Keratinocyte (primary cell): Measurements from ENCODE around the gene LPIN1. TPM values are rescaled to one million over a fixed set of nuclear protein-coding genes. Genes with fewer than 3 reads are reported as not detected.

ENCODE experiments used
- DNase-seq: peaks from one replicate; pipeline ENCODE4 v3.0.0-alpha.2; 2011; ENCODE audit warnings: low read depth, missing footprints, low spot score
- FAIRE-seq: peaks from 2 replicates; lab custom pipeline; 2011; peaks lifted over from hg19 to GRCh38; lab: Jason Lieb, UNC
- H2AFZ ChIP-seq: 2 replicates; pipeline ENCODE4 v1.6.0; 2012; ENCODE audit warnings: low read length, control low read depth, inconsistent platforms; ENCODE audit not compliant: control insufficient read depth
- H3K27ac ChIP-seq: 2 replicates; pipeline ENCODE4 v1.5.1; 2011; ENCODE audit warnings: low read length; ENCODE audit not compliant: control insufficient read depth, insufficient read depth
- H3K27me3 ChIP-seq: 3 replicates; pipeline ENCODE4 v1.6.0; 2011; ENCODE audit warnings: low read length; ENCODE audit not compliant: control insufficient read depth, insufficient read depth; ENCODE audit errors: extremely low read depth
- H3K36me3 ChIP-seq, 2 experiments: 2 replicates in 1 of 2; 3 replicates in 1 of 2; pipeline ENCODE4 v1.5.1; 2011; ENCODE audit warnings: low read length in 2 of 2, mild to moderate bottlenecking in 1 of 2; ENCODE audit not compliant: control insufficient read depth in 2 of 2, insufficient read depth in 2 of 2; ENCODE audit errors: extremely low read depth in 1 of 2
- H3K4me1 ChIP-seq: 3 replicates; pipeline ENCODE4 v1.5.1; 2011; ENCODE audit warnings: low read length; ENCODE audit not compliant: control insufficient read depth, insufficient read depth; ENCODE audit errors: extremely low read depth
- H3K4me2 ChIP-seq: 3 replicates; pipeline ENCODE4 v1.6.0; 2011; ENCODE audit warnings: low read depth, low read length; ENCODE audit not compliant: control insufficient read depth, insufficient read depth; ENCODE audit errors: extremely low read depth
- H3K4me3 ChIP-seq, 3 experiments: fragments of 200-600 bp in 1 of 3; sonication (generic) in 1 of 3; 2 replicates in 2 of 3; 3 replicates in 1 of 3; pipeline ENCODE4 v1.5.1; 2011 to 2016; ENCODE audit warnings: low read length in 3 of 3, mild to moderate bottlenecking in 3 of 3, control low read depth in 2 of 3, inconsistent platforms in 1 of 3, low read depth in 1 of 3, mixed read lengths in 1 of 3, mixed run types in 1 of 3, moderate library complexity in 1 of 3; ENCODE audit not compliant: control insufficient read depth in 2 of 3, insufficient read depth in 2 of 3; ENCODE audit errors: extremely low read depth in 1 of 3
- H3K79me2 ChIP-seq: 2 replicates; pipeline ENCODE4 v1.6.0; 2012; ENCODE audit warnings: low read length; ENCODE audit not compliant: control insufficient read depth, insufficient read depth
- H3K9ac ChIP-seq: 3 replicates; pipeline ENCODE4 v1.6.0; 2011; ENCODE audit warnings: low read length; ENCODE audit not compliant: control insufficient read depth, insufficient read depth; ENCODE audit errors: extremely low read depth
- H3K9me1 ChIP-seq: 3 replicates; pipeline ENCODE4 v1.6.0; 2011; ENCODE audit warnings: low read length; ENCODE audit not compliant: control insufficient read depth, insufficient read depth; ENCODE audit errors: extremely low read depth
- H3K9me3 ChIP-seq: 2 replicates; pipeline ENCODE4 v1.5.1; 2012; ENCODE audit warnings: low read depth, low read length; ENCODE audit not compliant: control insufficient read depth
- H4K20me1 ChIP-seq: 3 replicates; pipeline ENCODE4 v1.6.0; 2011; ENCODE audit warnings: low read length; ENCODE audit not compliant: control insufficient read depth, insufficient read depth; ENCODE audit errors: extremely low read depth
- EZH2 ChIP-seq: IDR thresholded peaks from one replicate; pipeline ENCODE4 v1.6.1; 2012; ENCODE audit warnings: inconsistent platforms, mild to moderate bottlenecking, low read length, moderate library complexity
- dilution Hi-C: fragments of 300-500 bp; cut with MboI; formaldehyde crosslinking; loops from one replicate; pipeline ENCODE4 v1.7.0; 2020; ENCODE audit warnings: low sequenced_read_pairs; ENCODE audit not compliant: extremely low pct_ligation_motif_present
- polyA plus RNA-seq, 5 experiments: library from polyadenylated mRNA; depleted of rRNA in 3 of 5; stranded (reverse) in 3 of 5; stranded (forward) in 1 of 5; unstranded in 1 of 5; fragments of >200 nt; gene quantifications; 1 replicate in 1 of 5; 2 replicates in 3 of 5; 3 replicates in 1 of 5; pipeline versions ENCODE4 v1.2.1 to v1.2.3, GENCODE V29; 2011 to 2012; ENCODE audit warnings: missing spikeins in 2 of 5, low read depth in 1 of 5, low replicate concordance in 1 of 5
- TF ChIP-seq, protein P1 (sequence below), 3 experiments: IDR thresholded peaks in 1 of 3; conservative IDR thresholded peaks in 1 of 3; optimal IDR thresholded peaks in 1 of 3; 2 replicates in 2 of 3; 3 replicates in 1 of 3; pipeline versions ENCODE3 to v1.5.1; 2011; ENCODE audit warnings: low read length in 3 of 3, mild to moderate bottlenecking in 3 of 3, moderate library complexity in 2 of 3, control low read depth in 1 of 3, inconsistent platforms in 1 of 3; ENCODE audit not compliant: insufficient read depth in 2 of 3; ENCODE audit errors: extremely low read depth in 1 of 3

LPIN1 gene
- polyA plus RNA-seq, 1 donor (not counting 4 experiments of a cell fraction or from before 2014, with no cell fraction given): 79.6 TPM

DNA sequence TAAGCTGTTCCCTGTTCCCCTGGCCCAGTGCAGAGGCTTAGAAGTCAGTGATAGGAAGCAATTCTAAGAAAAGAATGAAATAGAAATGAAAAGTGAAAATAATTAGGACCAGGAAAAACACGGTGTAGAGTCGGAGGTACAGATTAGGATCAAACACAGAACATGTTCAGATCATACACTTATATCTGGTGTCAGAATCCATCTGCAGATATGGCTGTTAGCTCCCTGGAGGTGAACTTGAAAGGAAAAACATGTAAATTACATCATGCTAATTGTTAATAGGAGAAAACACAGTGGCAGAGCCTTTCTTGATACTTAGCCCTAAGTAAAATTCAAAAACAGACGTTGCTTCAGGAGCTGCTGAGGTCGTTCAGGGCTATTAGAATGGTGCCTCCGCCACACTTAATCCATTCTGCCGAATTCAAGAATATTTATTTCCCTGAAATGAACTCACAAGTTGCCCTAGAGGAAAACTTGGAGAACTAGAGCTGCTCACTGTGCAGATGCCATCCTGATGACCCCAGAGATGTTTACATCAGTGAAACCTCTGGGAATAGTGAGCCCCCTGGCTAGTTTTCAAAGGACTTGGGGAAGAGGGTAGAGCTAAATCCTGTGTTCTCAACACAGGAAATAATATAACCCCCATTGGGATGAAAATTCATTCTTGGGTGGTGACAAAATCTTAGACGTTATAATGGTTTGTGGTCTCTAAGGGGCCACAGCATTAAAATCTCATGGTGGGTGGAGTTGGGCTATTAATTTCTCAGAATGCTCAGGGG is 27.5 kb downstream of the LPIN1 start:
- Histone ChIP-seq H3K27ac (no peak overlapping the region), H3K4me3 (no peak overlapping the region), H3K27me3 (no peaks in the 10 kb centered on the region), H4K20me1 (no peaks in the 10 kb centered on the region), H3K79me2 (peaks cover 3% of the 10 kb centered on the region), H3K9me3 (no peaks in the 10 kb centered on the region), H3K4me2 (no peak overlapping the region), H3K9ac (no peak overlapping the region), H2AFZ (no peak overlapping the region), H3K4me1 (peaks cover 2% of the 10 kb centered on the region), H3K9me1 (no peaks in the 10 kb centered on the region), H3K36me3 (peaks cover 32 to 58% of the 10 kb centered on the region in 2 experiments)
- DNase-seq: no peak
- no peak for FAIRE-seq
- dilution Hi-C loops: no loop called here
- TF ChIP-seq, protein P1, sequence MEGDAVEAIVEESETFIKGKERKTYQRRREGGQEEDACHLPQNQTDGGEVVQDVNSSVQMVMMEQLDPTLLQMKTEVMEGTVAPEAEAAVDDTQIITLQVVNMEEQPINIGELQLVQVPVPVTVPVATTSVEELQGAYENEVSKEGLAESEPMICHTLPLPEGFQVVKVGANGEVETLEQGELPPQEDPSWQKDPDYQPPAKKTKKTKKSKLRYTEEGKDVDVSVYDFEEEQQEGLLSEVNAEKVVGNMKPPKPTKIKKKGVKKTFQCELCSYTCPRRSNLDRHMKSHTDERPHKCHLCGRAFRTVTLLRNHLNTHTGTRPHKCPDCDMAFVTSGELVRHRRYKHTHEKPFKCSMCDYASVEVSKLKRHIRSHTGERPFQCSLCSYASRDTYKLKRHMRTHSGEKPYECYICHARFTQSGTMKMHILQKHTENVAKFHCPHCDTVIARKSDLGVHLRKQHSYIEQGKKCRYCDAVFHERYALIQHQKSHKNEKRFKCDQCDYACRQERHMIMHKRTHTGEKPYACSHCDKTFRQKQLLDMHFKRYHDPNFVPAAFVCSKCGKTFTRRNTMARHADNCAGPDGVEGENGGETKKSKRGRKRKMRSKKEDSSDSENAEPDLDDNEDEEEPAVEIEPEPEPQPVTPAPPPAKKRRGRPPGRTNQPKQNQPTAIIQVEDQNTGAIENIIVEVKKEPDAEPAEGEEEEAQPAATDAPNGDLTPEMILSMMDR (optimal IDR thresholded peaks at IDR 0.05 in 1 of 3, IDR thresholded peaks at IDR 0.05 in 1 of 3, conservative IDR thresholded peaks at IDR 0.05 in 1 of 3; ENCODE audit: extremely low read depth in 1 of 3, insufficient read depth in 2 of 3, low read length in 3 of 3): no peak
- TF ChIP-seq EZH2: no peak

DNA sequence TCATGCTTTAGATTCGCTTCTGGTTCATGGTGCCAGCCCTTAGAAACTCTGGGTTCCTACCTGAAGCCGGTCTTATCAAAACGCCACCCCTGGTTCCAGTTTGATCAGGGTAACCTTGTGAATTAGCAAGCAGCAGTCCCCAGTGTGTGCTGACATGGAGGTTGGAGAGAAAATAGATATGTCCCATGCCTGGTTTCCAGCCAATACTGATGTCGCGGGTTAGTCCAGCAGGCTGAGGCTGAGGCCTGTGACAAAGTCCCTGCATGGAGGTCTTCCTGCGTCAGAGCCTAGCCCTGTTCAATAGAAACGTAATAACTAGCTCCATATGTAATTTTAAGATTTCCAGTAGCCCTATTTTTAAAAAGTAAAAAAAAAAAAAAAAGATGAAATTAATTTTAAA is 28.2 kb downstream of the LPIN1 start:
- Histone ChIP-seq H3K4me1 (peaks cover 3% of the 10 kb centered on the region), H3K4me2 (no peak overlapping the region), H2AFZ (no peak overlapping the region), H3K4me3 (no peak overlapping the region), H3K27me3 (no peaks in the 10 kb centered on the region), H3K27ac (no peak overlapping the region), H3K36me3 (peaks cover 30 to 57% of the 10 kb centered on the region in 2 experiments), H3K79me2 (no peaks in the 10 kb centered on the region), H3K9ac (no peak overlapping the region), H3K9me3 (no peaks in the 10 kb centered on the region), H4K20me1 (no peaks in the 10 kb centered on the region), H3K9me1 (no peaks in the 10 kb centered on the region)
- TF ChIP-seq, protein P1 (optimal IDR thresholded peaks at IDR 0.05 in 1 of 3, IDR thresholded peaks at IDR 0.05 in 1 of 3, conservative IDR thresholded peaks at IDR 0.05 in 1 of 3; ENCODE audit: extremely low read depth in 1 of 3, insufficient read depth in 2 of 3, low read length in 3 of 3): no peak
- no peak for TF ChIP-seq EZH2
- no peak for FAIRE-seq
- no peak for DNase-seq
- dilution Hi-C loops: no loop called here
